Measurements from ENCODE around the gene SUSD2. TPM values are rescaled to one million over a fixed set of nuclear protein-coding genes. Genes with fewer than 3 reads are reported as not detected.

Gene SUSD2
- total and polyA plus RNA-seq, 9 of the 15 experiments (the other 6 are each of a cell fraction or from before 2014, with no cell fraction given), result 0.01 to 0.16 (median 0.04) TPM; not detected in 4

GRCh38 chr22:24146194-24146616, 35.1 kb upstream of the SUSD2 start:
- FAIRE-seq, result no peak
- ATAC-seq, result peak; percentile 94
- H3K27ac ChIP-seq (ENCODE audit: extremely low read depth, low read depth, low read length), result peak overlapping the region; percentile 48; the same call in 1 of the 3 replicates
- H3K4me2 ChIP-seq (ENCODE audit: insufficient read depth, low read length), result no peak overlapping the region
- peak overlapping the region in 1 of 2 experiments; percentile 61; a peak in 2 of 4 replicates for H3K9ac ChIP-seq (ENCODE audit: insufficient read depth in 1 of 2, low read depth in 2 of 2, low read length in 2 of 2)
- ChIA-PET CTCF (ENCODE audit: low intra/inter-chr PET ratio) (no interaction called here), POLR2A (interaction anchor here (0.6 to 1.0 kb wide), 3 partner anchors 10 to 40 kb away, joined by 3 read pairs; no protein-coding TSS in a partner anchor)
- H3K4me3 ChIP-seq, result no peak overlapping the region
- no peaks in the 10 kb centered on the region for H3K27me3 ChIP-seq (ENCODE audit: control insufficient read depth in 2 of 2, insufficient read depth in 2 of 2, low read length in 2 of 2)
- in situ Hi-C loops (cut with MboI), result no loop called here
- no peaks in the 10 kb centered on the region for H3K9me1 ChIP-seq (ENCODE audit: control insufficient read depth, insufficient read depth, low read length)
- no peaks in the 10 kb centered on the region; the same call in 1 of the 2 replicates for H4K20me1 ChIP-seq (replicated peaks; ENCODE audit: control insufficient read depth, insufficient read depth, low read length)
- intact Hi-C loops (cut with micrococcal nuclease), result no loop called here
- H3K79me2 ChIP-seq (ENCODE audit: control insufficient read depth, insufficient read depth, low read length), result no peaks in the 10 kb centered on the region
- no peak overlapping the region for H2AFZ ChIP-seq (ENCODE audit: low read depth, low read length)
- DNase-seq (ENCODE audit: extremely low read depth in 1 of 4, low spot score in 3 of 4), result peak; percentile 36 to 55 (median 46)
- peaks cover 36% of the 10 kb centered on the region; the same call in 2 of the 3 replicates for H3K36me3 ChIP-seq (ENCODE audit: control insufficient read depth, insufficient read depth, low read length)
- 36% methylated on average over 4 of the region's 4 CpGs for WGBS (ENCODE audit: insufficient coverage, low coverage, missing lambda C conversion rate)
- peaks cover 9 to 18% of the 10 kb centered on the region in 2 experiments; a peak in 3 of 5 replicates for H3K4me1 ChIP-seq (replicated peaks in 1 of 2; ENCODE audit: control insufficient read depth in 2 of 2, insufficient read depth in 2 of 2, low read length in 2 of 2)
- no TSS peak for BruUV-seq (replicated peaks)
- H3K9me3 ChIP-seq (replicated peaks; ENCODE audit: control insufficient read depth, insufficient read depth, low read depth, low read length), result no peaks in the 10 kb centered on the region
- TF ChIP-seq GATAD2B (IDR thresholded peaks at IDR 0.05; ENCODE audit: borderline replicate concordance), result no peak
- no peak for TF ChIP-seq NR3C1 (CRISPR knock-in tag; IDR thresholded peaks at IDR 0.05)
- TF ChIP-seq RFX1 (IDR thresholded peaks at IDR 0.05), result no peak
- TF ChIP-seq, protein P1, sequence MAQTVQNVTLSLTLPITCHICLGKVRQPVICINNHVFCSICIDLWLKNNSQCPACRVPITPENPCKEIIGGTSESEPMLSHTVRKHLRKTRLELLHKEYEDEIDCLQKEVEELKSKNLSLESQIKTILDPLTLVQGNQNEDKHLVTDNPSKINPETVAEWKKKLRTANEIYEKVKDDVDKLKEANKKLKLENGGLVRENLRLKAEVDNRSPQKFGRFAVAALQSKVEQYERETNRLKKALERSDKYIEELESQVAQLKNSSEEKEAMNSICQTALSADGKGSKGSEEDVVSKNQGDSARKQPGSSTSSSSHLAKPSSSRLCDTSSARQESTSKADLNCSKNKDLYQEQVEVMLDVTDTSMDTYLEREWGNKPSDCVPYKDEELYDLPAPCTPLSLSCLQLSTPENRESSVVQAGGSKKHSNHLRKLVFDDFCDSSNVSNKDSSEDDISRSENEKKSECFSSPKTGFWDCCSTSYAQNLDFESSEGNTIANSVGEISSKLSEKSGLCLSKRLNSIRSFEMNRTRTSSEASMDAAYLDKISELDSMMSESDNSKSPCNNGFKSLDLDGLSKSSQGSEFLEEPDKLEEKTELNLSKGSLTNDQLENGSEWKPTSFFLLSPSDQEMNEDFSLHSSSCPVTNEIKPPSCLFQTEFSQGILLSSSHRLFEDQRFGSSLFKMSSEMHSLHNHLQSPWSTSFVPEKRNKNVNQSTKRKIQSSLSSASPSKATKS (CRISPR knock-in tag; IDR thresholded peaks at IDR 0.05), result no peak
- no peak for TF ChIP-seq MBD2 (IDR thresholded peaks at IDR 0.05; ENCODE audit: borderline replicate concordance, low read depth)
- TF ChIP-seq, protein P2, sequence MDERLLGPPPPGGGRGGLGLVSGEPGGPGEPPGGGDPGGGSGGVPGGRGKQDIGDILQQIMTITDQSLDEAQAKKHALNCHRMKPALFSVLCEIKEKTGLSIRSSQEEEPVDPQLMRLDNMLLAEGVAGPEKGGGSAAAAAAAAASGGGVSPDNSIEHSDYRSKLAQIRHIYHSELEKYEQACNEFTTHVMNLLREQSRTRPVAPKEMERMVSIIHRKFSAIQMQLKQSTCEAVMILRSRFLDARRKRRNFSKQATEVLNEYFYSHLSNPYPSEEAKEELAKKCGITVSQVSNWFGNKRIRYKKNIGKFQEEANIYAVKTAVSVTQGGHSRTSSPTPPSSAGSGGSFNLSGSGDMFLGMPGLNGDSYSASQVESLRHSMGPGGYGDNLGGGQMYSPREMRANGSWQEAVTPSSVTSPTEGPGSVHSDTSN (CRISPR knock-in tag; IDR thresholded peaks at IDR 0.05; ENCODE audit: low read depth), result no peak
- TF ChIP-seq, protein P2 (tag; conservative IDR thresholded peaks at IDR 0.05; ENCODE audit: low read depth), result peak; percentile 79
- no peak for TF ChIP-seq RBFOX2 (IDR thresholded peaks at IDR 0.05; ENCODE audit: low read depth, low read length)
- TF ChIP-seq PKNOX1 (IDR thresholded peaks at IDR 0.05), result 0 out of 2 replicates have a peak, but pooled peaks have one; percentile 13
- TF ChIP-seq CTBP1 (IDR thresholded peaks at IDR 0.05; ENCODE audit: borderline replicate concordance), result no peak
- TF ChIP-seq CCNT2 (IDR thresholded peaks at IDR 0.05; ENCODE audit: borderline replicate concordance, extremely low read depth, insufficient read length, low read depth, low read length), result no peak
- no peak for TF ChIP-seq NUFIP1 (IDR thresholded peaks at IDR 0.05; ENCODE audit: partially characterized antibody)
- no peak for TF ChIP-seq CEBPG (CRISPR knock-in tag; IDR thresholded peaks at IDR 0.05)
- TF ChIP-seq CEBPG (tag; conservative IDR thresholded peaks at IDR 0.05 in 1 of 2, IDR thresholded peaks at IDR 0.05 in 1 of 2), result peak in 1 of 2 experiments; percentile 39; a peak in 2 of 4 replicates
- TF ChIP-seq SRSF1 (IDR thresholded peaks at IDR 0.05; ENCODE audit: low read depth, low read length), result no peak
- TF ChIP-seq GABPA (tag; conservative IDR thresholded peaks at IDR 0.05; ENCODE audit: low read depth), result peak; percentile 58
- TF ChIP-seq MCM3 (IDR thresholded peaks at IDR 0.05), result no peak
- no peak for TF ChIP-seq PYGO2 (tag; IDR thresholded peaks at IDR 0.05)
